Measurements from ENCODE around the gene SLC12A3.

DNA sequence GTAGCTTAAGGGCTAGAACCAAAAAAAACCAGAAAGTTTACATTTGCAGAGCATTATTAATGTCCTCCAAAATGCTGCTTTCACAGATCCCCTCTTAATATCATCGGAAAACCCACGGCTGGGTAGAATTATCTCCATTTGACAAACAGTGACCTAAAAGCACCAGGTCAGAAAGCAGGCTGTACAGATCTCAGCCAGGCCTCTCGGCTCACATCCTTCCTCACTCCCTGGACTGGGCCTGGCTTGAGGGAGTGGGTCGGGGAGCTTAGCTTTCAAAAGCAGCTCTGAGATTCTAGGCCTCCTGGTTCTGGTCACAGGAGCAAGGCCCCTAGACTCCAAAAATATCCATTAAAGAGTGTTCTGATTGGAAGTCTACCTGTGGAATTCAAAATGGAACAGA, 9.1 kb upstream of the SLC12A3 start:
- TF ChIP-seq, protein P1, sequence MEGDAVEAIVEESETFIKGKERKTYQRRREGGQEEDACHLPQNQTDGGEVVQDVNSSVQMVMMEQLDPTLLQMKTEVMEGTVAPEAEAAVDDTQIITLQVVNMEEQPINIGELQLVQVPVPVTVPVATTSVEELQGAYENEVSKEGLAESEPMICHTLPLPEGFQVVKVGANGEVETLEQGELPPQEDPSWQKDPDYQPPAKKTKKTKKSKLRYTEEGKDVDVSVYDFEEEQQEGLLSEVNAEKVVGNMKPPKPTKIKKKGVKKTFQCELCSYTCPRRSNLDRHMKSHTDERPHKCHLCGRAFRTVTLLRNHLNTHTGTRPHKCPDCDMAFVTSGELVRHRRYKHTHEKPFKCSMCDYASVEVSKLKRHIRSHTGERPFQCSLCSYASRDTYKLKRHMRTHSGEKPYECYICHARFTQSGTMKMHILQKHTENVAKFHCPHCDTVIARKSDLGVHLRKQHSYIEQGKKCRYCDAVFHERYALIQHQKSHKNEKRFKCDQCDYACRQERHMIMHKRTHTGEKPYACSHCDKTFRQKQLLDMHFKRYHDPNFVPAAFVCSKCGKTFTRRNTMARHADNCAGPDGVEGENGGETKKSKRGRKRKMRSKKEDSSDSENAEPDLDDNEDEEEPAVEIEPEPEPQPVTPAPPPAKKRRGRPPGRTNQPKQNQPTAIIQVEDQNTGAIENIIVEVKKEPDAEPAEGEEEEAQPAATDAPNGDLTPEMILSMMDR (IDR thresholded peaks at IDR 0.05): no peak
- TF ChIP-seq POLR2A (IDR thresholded peaks at IDR 0.05): no peak
